SW 1271 (cell line): ENCODE data around the gene THADA.
"Not testable (repeated sequence)": the region's sequence is repeated elsewhere in the genome, so short reads cannot be mapped to it uniquely, and the experiment has no call there.

Experiments
- DNase-seq, 2 experiments: peaks; one replicate each; lab custom pipeline; 2025; lab: John Stamatoyannopoulos, UW

The THADA gene

DNA sequence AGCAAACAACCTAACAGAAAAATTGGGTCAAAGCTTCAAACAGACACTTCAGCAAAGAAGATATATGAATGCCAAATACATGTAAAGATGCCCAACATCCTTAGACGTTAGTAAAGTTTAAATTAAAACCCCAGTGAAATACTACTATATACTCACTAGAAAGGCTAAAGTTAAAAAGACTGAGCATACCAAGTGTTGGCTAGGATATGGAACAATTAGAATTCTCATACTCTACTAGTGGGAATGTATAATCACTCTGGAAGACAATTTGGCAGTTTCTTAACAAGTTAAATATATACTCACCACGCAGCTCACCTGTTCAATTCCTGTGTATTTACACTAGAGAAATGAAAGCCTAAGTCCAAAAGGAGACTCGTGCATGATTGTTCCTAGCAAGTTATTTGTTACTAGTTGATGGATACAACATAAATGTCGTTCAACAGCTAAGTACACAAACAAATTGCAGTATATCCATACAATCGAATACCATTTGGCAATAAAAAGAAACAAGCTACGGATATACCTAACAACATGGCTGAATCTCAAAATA is 185.7 kb downstream of the THADA start:
- no peak for DNase-seq

DNA sequence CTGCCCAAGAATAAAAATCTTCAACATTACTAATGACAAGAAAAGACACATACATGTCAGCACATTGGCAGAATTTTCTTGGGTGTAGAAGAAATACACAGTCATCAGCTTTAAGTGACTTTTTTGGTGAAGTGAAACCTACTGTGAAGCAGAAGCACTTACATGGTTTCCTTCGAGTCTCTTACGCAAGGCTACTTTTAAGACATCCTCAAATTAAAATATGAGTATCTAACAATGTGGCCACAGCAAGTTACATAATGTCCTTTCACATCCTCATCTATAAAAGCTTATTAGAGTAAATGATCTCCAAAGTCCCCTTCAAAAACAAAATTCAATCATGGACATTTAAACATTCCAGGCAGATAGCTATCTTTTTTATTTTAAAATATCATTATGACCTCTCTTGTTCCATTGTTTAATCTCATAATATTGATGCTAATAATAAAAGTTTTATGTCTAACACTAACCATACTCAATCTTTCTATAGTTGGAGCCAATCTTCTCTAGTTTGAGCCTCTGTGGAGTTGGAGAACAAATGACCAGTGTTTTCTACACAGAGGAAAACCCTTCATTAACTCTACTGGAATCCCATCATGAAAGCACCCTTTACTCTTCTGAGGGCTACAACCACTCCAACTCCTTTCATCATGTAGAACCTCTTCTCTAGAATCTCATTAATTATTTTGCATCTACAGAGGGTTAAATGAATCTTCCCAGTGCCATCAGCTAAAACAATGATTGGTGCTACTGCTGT is 187.3 kb downstream of the THADA start:
- DNase-seq, result no peak

GRCh38 chr2:43407935-43408334 is 187.9 kb downstream of the THADA start:
- DNase-seq, result no peak

GRCh38 chr2:43406651-43407279 is 189.1 kb downstream of the THADA start:
- no peak for DNase-seq

DNA sequence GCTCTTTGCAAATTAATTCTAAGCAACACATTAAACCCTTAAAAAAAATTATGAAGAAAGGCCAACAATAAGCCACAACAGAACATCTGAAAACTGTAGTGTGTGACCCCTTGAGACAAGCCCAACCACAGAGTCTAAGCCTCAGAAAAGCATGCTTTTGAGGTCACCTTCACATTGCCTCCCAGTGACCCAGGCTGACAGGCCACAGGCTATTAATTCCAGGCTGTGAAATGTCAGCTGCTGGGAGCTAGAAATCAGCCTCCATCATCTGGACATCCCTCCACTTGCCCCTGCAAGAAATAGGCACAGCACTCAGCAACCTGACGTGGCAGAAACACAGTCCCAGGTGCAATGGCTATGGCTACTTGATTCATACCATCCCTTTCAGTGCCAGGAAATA is 190.0 kb downstream of the THADA start:
- DNase-seq, result no peak

DNA sequence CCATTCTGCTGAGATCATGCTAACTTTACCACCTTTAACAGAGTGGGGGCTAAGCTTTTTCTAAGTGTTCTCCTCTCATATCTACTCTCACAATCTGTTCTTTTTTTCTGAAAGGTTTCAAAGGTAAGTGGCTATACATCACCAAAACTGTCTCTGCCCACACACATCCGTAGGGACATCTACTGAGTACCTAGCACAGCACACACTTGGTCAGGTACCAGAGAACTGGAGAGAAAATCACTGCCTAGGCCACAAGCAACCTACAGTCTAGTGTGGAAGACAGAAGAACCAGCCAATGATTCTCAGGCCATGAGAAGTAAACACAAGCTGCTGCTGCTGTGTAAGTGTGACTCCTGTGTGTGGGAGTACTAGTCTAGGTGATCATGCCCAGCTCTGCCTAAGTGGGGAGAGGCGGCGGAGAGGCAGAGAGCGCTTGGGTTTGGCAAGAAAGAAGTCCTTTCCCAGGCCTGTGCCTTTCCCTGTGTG is 193.3 kb downstream of the THADA start:
- no peak for DNase-seq

DNA sequence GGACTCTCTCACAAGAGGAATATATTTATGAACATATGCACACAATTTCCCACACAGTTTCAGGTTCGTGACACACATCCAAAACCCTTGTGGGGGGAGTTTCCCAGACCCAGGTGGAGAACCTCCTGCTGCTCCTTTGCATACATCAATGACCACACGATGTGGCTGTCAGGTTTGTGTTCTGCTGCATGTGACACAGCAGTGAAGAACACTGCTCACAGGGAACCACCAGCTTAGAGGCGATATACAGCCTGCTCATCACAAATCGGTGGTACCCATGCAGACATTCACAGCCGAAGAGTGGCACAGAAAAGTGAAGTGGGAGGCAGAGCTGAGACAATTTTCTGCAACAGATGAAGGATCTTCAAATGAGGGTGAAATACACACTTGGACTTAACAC is 193.8 kb downstream of the THADA start:
- no peak for DNase-seq

DNA sequence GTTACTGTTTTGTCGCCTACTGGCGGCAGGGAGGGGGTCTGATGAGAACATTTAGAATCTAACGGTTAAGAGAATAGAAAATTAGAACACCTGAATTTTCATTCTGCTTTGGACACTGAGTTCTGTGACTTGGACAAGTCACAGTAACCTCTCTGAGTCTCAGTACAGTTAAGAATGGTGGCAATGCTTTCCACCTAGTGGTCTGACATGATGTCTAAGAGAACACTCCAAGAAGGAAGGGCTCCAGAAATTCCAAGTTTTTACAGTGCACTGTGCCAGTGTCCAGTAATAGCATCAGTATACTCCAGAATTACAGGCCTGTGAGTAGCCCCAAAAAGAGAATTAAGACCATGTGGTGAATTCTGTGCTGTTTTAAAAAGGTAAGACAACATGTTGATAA is 195.3 kb downstream of the THADA start:
- no peak for DNase-seq

GRCh38 chr2:43399515-43400264 is 196.1 kb downstream of the THADA start:
- peak in 1 of 2 experiments; percentile 13 for DNase-seq

DNA sequence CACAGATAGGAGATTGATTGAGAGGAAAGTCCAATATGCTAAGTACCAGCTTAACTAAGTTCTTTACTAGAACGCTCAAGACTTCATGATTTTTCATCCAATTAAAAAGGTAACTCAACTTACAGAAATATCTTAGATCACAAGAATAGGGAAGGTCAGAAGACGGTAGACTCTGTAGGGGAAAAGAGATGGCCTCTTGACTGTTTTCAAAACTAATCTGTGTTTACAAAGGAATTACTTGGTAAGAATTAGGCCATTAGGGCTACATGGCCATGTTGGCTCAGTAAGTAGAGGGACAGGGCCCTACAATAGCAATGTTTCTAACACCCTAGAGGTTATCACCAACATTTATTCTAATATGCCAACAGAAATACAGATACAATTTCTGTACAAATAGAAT is 196.7 kb downstream of the THADA start:
- no peak for DNase-seq

GRCh38 chr2:43397821-43398220 is 198.0 kb downstream of the THADA start:
- no peak for DNase-seq

GRCh38 chr2:43397411-43397810 is 198.4 kb downstream of the THADA start:
- no peak for DNase-seq

- not testable (repeated sequence) for DNase-seq
Observed at GRCh38 chr2:43396344-43396743, 199.5 kb downstream of the THADA start.

- DNase-seq, result no peak
Observed at GRCh38 chr2:43393918-43394317, 201.9 kb downstream of the THADA start.

DNA sequence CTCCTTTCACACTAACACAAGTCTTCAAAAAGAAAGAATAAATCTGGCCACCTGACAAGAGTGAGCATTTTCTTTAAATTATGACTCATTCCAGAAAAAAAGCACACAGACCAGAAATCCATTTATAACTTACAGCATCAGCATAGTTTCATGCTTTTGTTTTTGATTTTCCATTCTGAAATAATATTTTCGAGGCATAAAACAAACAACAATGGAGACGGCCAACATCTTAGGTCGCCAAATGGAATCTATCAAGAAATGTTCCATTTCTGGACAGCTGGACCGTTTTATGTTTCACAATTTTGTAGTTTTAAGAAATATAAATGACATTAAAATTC is 204.0 kb downstream of the THADA start:
- DNase-seq, result no peak

- DNase-seq, result no peak
Observed at GRCh38 chr2:43391201-43391877, 204.5 kb downstream of the THADA start.

- no peak for DNase-seq
Observed at GRCh38 chr2:43389581-43390466, 206.0 kb downstream of the THADA start.

DNA sequence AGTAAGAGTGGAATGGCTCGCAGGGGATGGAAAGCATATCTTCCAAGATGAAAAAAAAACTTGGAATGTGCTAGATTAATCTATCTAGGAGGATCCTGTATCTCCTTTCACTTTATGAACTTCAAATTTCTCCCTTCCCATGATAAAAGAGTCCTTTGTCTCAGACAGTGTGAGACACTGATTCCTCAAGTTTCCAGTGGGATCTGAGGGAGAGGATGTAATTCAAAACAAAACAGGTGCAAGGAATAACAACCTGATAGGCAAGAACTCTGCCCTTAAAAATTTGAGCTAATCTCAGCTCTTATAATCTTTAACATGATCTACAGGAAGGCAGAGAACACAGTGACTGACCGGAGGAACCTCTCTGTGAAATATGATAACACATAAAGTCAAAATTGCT is 207.5 kb downstream of the THADA start:
- DNase-seq, result no peak

DNA sequence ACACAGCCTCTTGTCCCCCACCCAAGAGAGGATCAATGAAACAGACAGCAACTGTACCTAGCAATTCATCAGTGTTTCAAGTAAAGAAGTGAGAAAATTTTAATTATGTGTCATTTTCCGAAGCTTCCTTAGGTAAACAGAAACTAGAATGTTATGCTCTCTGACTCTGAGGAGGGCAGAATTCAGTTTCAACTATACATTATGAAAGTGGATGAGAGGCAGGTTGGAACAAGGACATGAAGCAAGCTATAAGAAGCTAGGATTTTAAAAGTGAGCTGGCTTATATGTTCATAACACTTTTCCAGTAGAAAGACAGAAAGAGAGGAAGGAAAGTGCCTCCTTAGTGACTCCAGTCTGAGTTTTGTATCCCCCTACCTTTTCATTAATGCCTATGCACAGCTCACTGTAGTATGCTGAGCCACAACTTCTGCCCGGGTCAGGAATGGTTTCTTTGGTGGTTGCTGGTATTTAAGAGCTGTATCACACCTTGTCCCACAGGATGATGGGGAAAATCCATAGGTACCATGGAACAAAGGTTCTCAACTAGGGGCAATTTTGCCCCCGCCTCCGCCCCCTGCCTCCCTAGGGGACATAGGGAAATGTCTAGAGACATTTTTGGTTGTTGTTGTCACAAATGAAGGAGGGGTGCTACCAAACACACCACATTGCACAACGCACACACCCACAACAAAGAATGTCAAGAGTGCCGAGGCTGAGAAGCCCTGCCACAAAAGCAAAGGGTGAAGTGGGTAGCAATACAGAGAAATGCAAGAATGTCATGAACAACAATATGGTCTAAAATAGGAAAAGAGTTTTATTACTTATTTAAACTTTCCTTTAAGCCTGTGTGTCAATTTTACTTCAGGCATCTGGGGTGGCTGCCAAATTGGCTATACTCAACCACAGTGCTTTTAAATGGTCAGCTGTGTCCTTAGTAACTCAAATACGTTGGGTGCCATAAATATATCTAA is 208.5 kb downstream of the THADA start:
- no peak for DNase-seq

- DNase-seq, result not testable (repeated sequence)
Observed at GRCh38 chr2:43386679-43387078, 209.2 kb downstream of the THADA start.
